Measurements from ENCODE around the gene TST.

GRCh38 chr22:37026325-37026724 is 7.1 kb upstream of the TST start:
- TF ChIP-seq CTCF (optimal IDR thresholded peaks at IDR 0.05 in 1 of 3, IDR thresholded peaks at IDR 0.05 in 1 of 3, conservative IDR thresholded peaks at IDR 0.05 in 1 of 3; ENCODE audit: extremely low read depth in 1 of 3, insufficient read depth in 2 of 3, low read length in 3 of 3) (no peak), EZH2 (IDR thresholded peaks at IDR 0.05; ENCODE audit: low read length) (no peak)
